Measurements from ENCODE around the gene DRAP1. TPM values are rescaled to one million over a fixed set of nuclear protein-coding genes. Genes with fewer than 3 reads are reported as not detected.

DRAP1 gene
- total RNA-seq, 1 experiment from 2014 or later = 105 TPM

DNA sequence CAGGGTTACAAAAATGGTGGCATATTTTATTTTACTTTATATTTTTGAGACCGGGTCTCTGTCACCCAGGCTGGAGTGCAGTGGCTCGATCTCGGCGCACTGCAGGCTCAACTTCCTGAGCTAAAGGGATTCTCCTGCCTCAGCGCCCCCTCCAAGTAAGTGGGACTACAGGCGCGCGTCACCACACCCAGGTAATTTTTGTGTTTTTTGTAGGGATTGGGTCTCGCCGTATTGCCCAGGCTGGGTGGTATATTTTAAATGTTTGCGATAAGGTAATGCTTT lies 18.4 kb upstream of the DRAP1 start:
- no peak overlapping the region for H2AK5ac ChIP-seq (ENCODE audit: insufficient read length, low read length)
- H3K4ac ChIP-seq (ENCODE audit: low read depth, low read length) = no peak overlapping the region
- no peak overlapping the region for H2AFZ ChIP-seq (ENCODE audit: low read length)
- H3K4me1 Mint-ChIP-seq = peaks cover 14 to 17% of the 10 kb centered on the region in 2 experiments
- peak overlapping the region; percentile 58 to 63 for H3K4me3 Mint-ChIP-seq
- TF ChIP-seq, protein P1, sequence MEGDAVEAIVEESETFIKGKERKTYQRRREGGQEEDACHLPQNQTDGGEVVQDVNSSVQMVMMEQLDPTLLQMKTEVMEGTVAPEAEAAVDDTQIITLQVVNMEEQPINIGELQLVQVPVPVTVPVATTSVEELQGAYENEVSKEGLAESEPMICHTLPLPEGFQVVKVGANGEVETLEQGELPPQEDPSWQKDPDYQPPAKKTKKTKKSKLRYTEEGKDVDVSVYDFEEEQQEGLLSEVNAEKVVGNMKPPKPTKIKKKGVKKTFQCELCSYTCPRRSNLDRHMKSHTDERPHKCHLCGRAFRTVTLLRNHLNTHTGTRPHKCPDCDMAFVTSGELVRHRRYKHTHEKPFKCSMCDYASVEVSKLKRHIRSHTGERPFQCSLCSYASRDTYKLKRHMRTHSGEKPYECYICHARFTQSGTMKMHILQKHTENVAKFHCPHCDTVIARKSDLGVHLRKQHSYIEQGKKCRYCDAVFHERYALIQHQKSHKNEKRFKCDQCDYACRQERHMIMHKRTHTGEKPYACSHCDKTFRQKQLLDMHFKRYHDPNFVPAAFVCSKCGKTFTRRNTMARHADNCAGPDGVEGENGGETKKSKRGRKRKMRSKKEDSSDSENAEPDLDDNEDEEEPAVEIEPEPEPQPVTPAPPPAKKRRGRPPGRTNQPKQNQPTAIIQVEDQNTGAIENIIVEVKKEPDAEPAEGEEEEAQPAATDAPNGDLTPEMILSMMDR (conservative IDR thresholded peaks at IDR 0.05) = no peak
- H3K23ac ChIP-seq (ENCODE audit: insufficient read length, low read depth, low read length) = no peak overlapping the region
- H3K36me3 Mint-ChIP-seq (ENCODE audit: insufficient read depth in 1 of 3, low read depth in 3 of 3) = peaks cover 0 to 15% (median 0%) of the 10 kb centered on the region in 3 experiments; a peak in 2 of 7 replicates
- H3K9me3 Mint-ChIP-seq = no peaks in the 10 kb centered on the region; a peak in 1 of 5 replicates
- no peak overlapping the region for H3K56ac ChIP-seq (ENCODE audit: insufficient read length, low read depth, low read length)
- no peak overlapping the region for H4K91ac ChIP-seq (ENCODE audit: insufficient read length, low read depth, low read length)
- H2BK12ac ChIP-seq (ENCODE audit: insufficient read length, low read depth, low read length) = no peak overlapping the region
- H2BK5ac ChIP-seq (ENCODE audit: insufficient read length, low read length) = no peak overlapping the region
- H3K9ac ChIP-seq (ENCODE audit: extremely low read depth, insufficient read length, low read length) = no peak overlapping the region
- no peaks in the 10 kb centered on the region for H4K20me1 ChIP-seq (ENCODE audit: control insufficient read depth, insufficient read depth, insufficient read length)
- H3K79me1 ChIP-seq (ENCODE audit: insufficient read depth, low read depth, low read length, poor library complexity, severe bottlenecking) = no peaks in the 10 kb centered on the region
- H3K79me2 ChIP-seq (ENCODE audit: insufficient read depth, low read length) = no peaks in the 10 kb centered on the region
- peak overlapping the region; percentile 12 for H3K4me2 ChIP-seq (ENCODE audit: insufficient read depth, insufficient read length, low read length)
- DNase-seq = no peak
- WGBS (ENCODE audit: extremely low coverage, insufficient read length, low lambda C conversion rate) = no CpG with 5 or more reads among the region's 11 CpGs
- H3K23me2 ChIP-seq (ENCODE audit: insufficient read length, low read depth, low read length, poor library complexity, severe bottlenecking) = peaks cover 9% of the 10 kb centered on the region
- no peaks in the 10 kb centered on the region for H3K4me1 ChIP-seq (ENCODE audit: insufficient read depth, low read length)
- H3K27me3 ChIP-seq (ENCODE audit: insufficient read depth, low read length) = peaks cover 17% of the 10 kb centered on the region; the same call in 1 of the 2 replicates
- H3K27ac ChIP-seq (ENCODE audit: insufficient read length, low read depth, low read length) = no peak overlapping the region
- H3T11ph ChIP-seq (ENCODE audit: low read length) = no peak overlapping the region
- H4K8ac ChIP-seq (replicated peaks; ENCODE audit: insufficient read length, low read depth, low read length) = no peak overlapping the region
- H3K27me3 Mint-ChIP-seq (ENCODE audit: low read depth) = peaks cover 78% of the 10 kb centered on the region
- no peak overlapping the region for H2BK120ac ChIP-seq (ENCODE audit: low read depth, low read length, poor library complexity, severe bottlenecking)
- H4K5ac ChIP-seq (ENCODE audit: insufficient read length, low read depth, low read length) = no peak overlapping the region
- H2BK15ac ChIP-seq (ENCODE audit: low read depth, low read length) = no peak overlapping the region
- H3K27ac Mint-ChIP-seq = no peak overlapping the region
- no peak overlapping the region for H3K14ac ChIP-seq (ENCODE audit: insufficient read depth, low read length)
- no peaks in the 10 kb centered on the region for H3K9me3 ChIP-seq (ENCODE audit: control insufficient read depth, low read depth, low read length)
- H2BK20ac ChIP-seq (ENCODE audit: low read depth, low read length, poor library complexity, severe bottlenecking) = no peak overlapping the region
- no peak overlapping the region for H3K18ac ChIP-seq (ENCODE audit: insufficient read length, low read depth, low read length)

All from H9 (cell line).